ENCODE data around the gene A1BG.

DNA sequence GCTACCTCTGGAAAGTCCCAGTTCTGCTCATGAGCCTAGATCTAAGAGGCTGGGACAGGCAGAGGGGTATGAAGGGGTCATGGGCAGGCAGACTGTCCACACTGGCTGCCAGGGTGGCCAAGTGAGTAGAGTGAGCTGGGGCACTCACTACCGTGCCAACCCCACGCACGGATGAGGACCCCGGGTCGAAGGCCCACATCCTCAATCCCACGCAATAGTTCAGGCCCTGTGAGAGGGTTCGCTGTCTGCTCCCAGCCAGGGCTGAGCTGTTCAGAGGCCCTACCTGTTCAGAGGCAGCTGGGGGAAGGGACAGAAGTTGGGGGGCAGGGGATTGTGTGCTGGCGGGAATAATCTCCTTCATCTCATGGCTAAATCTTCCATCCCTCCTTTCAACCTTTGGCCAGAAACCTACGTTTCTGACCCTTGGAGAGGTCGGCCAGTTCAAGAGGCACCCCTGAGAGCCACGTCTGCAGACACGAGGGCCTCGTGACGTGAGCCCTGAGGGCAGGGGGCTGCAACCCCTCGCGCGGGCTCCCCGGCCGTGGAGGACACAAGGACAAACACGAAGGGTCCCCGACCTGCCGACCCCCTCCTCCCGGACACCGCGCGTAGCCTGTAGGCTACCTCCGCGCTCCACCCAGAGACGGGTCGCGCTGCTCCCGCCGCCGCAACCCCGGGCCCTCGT, 32.7 kb upstream of the A1BG start:
- TF ChIP-seq, protein P1, sequence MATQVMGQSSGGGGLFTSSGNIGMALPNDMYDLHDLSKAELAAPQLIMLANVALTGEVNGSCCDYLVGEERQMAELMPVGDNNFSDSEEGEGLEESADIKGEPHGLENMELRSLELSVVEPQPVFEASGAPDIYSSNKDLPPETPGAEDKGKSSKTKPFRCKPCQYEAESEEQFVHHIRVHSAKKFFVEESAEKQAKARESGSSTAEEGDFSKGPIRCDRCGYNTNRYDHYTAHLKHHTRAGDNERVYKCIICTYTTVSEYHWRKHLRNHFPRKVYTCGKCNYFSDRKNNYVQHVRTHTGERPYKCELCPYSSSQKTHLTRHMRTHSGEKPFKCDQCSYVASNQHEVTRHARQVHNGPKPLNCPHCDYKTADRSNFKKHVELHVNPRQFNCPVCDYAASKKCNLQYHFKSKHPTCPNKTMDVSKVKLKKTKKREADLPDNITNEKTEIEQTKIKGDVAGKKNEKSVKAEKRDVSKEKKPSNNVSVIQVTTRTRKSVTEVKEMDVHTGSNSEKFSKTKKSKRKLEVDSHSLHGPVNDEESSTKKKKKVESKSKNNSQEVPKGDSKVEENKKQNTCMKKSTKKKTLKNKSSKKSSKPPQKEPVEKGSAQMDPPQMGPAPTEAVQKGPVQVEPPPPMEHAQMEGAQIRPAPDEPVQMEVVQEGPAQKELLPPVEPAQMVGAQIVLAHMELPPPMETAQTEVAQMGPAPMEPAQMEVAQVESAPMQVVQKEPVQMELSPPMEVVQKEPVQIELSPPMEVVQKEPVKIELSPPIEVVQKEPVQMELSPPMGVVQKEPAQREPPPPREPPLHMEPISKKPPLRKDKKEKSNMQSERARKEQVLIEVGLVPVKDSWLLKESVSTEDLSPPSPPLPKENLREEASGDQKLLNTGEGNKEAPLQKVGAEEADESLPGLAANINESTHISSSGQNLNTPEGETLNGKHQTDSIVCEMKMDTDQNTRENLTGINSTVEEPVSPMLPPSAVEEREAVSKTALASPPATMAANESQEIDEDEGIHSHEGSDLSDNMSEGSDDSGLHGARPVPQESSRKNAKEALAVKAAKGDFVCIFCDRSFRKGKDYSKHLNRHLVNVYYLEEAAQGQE (IDR thresholded peaks at IDR 0.05; ENCODE audit: insufficient replicate concordance, low read depth), result no peak
- TF ChIP-seq CTCF (IDR thresholded peaks at IDR 0.05; ENCODE audit: insufficient read depth, low read length), result no peak
- TF ChIP-seq POLR2AphosphoS5 (IDR thresholded peaks at IDR 0.05; ENCODE audit: low read depth), result no peak
- no peak for TF ChIP-seq GABPA (IDR thresholded peaks at IDR 0.05; ENCODE audit: low read depth)
